Measurements from ENCODE around the gene HUNK. TPM values are rescaled to one million over a fixed set of nuclear protein-coding genes. Genes with fewer than 3 reads are reported as not detected.

Gene HUNK
- total RNA-seq, 1 donor from 2014 or later, result 2.8 TPM

- no peak for DNase-seq (ENCODE audit: low read depth)
- no peak overlapping the region for H3K4me3 ChIP-seq (ENCODE audit: low read depth, low read length)
- TF ChIP-seq CTCF (conservative IDR thresholded peaks at IDR 0.05; ENCODE audit: low read depth, low read length), result no peak
Observed at GRCh38 chr21:32043458-32043857, 170.6 kb downstream of the HUNK start.

- TF ChIP-seq CTCF (conservative IDR thresholded peaks at IDR 0.05; ENCODE audit: low read depth, low read length), result no peak
- H3K4me3 ChIP-seq (ENCODE audit: low read depth, low read length), result no peak overlapping the region
- no peak for DNase-seq (ENCODE audit: low read depth)
Observed at GRCh38 chr21:32044205-32045180, 171.7 kb downstream of the HUNK start.

- H3K4me3 ChIP-seq (ENCODE audit: low read depth, low read length), result no peak overlapping the region
- DNase-seq (ENCODE audit: low read depth), result no peak
- TF ChIP-seq CTCF (conservative IDR thresholded peaks at IDR 0.05; ENCODE audit: low read depth, low read length), result no peak
Observed at GRCh38 chr21:32046191-32046590, 173.4 kb downstream of the HUNK start.

- no peak overlapping the region for H3K4me3 ChIP-seq (ENCODE audit: low read depth, low read length)
- TF ChIP-seq CTCF (conservative IDR thresholded peaks at IDR 0.05; ENCODE audit: low read depth, low read length), result no peak
- DNase-seq (ENCODE audit: low read depth), result no peak
Observed at GRCh38 chr21:32048353-32048752, 175.5 kb downstream of the HUNK start.

Other genes with a start within 250 kb of the HUNK start
- 302 and 314 TPM in 2 replicates for gene SOD1, start 213.3 kb upstream of the HUNK start, total RNA-seq
- 6.5 and 7.6 TPM in 2 replicates for gene SCAF4, start 140.9 kb upstream of the HUNK start, total RNA-seq

Measured in epithelial cell of proximal tubule (primary cell).